SKM-1 treated with dmso at 0.1 percent for 144 hours (cell line): ENCODE results near the gene PNPLA7.
"Not testable (repeated sequence)": the region's sequence is repeated elsewhere in the genome, so short reads cannot be mapped to it uniquely, and the experiment has no call there.

Source experiments
- DNase-seq: peaks from one replicate; lab custom pipeline; 2025; ENCODE audit not compliant: unreplicated experiment; lab: John Stamatoyannopoulos, UW

Gene PNPLA7

DNA sequence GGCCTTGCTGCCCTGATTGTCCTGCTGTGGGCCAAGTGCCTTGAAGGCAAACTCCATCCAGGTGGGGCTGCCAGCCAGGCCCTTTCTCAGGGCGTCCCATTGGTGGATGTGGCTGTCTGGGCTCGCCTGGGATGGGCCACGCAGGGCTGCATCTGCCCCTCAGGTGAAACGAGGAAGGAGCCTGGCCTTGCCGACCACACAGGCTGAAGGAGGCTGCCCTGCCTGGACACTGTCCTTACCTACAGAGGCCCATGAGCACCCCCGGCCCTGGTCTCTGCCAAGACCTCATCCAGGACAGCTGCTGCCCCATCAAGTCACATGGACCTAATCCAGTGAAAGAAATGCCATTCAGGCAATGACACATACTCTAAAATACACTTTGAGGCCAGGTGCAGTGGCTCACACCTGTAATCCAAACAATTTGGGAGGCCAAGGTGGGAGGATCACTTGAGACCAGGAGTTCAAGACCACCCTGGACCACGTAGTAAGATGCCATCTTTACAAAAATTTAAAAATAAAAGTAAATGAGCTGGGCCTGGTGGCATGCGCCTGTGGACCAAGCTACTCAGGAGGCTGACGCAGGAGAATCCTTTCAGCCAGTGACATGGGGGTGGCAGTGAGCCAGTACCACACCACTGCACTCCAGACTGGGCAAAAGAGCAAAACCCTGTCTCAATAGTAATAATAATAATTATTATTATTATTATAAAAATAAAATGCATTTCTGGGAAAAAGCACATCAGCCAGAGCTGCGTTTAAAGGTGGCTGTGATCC is 33.9 kb downstream of the PNPLA7 start:
- DNase-seq, result no peak

DNA sequence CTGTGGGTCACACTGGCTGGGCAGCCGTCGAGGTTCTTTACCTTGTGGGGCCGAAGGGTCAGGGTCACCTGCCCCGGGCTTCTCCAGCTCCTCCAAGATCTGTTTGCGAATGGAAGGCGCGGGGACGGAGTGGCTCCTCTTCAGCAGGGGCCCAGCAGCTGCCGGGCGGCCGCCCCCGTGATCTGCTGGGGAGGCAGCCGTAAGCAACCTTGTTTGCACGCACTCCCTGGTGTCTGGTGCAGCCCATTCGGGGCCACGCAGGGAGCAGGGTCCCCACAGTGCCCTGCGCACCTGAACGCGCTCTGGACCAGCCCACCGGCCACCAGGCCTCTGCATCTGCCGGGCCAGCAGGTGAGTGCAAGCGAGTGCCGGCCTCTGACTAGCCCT is 34.9 kb downstream of the PNPLA7 start:
- no peak for DNase-seq

DNA sequence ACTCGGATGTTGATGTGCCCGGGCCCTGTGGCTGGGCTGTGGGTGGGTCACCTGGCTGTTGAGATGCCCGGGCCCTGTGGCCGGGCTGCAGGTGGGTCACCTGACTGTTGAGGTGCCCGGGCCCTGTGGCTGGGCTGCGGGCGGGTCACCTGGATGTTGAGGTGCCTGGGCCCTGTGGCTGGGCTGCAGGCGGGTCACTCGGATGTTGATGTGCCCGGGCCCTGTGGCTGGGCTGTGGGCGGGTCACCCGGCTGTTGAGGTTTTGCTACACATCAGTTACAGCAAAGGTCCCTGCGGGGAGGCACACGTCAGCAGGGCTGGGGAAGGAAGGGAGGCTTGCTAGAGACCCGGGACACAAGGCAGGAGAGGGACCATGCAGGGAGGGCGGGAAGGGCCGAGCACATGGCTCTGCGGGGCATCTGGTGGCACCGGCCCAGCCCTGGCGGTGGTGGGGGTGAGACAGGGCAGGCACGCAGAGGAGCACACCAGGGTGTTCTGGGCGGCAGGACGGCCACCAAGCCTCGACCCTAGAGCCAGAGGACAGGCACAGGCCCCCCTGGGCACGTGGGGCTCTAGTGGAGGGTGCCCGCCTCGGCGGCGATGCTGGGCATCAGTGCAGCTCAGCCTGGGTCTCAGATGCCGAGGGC is 35.4 kb downstream of the PNPLA7 start:
- no peak for DNase-seq

DNA sequence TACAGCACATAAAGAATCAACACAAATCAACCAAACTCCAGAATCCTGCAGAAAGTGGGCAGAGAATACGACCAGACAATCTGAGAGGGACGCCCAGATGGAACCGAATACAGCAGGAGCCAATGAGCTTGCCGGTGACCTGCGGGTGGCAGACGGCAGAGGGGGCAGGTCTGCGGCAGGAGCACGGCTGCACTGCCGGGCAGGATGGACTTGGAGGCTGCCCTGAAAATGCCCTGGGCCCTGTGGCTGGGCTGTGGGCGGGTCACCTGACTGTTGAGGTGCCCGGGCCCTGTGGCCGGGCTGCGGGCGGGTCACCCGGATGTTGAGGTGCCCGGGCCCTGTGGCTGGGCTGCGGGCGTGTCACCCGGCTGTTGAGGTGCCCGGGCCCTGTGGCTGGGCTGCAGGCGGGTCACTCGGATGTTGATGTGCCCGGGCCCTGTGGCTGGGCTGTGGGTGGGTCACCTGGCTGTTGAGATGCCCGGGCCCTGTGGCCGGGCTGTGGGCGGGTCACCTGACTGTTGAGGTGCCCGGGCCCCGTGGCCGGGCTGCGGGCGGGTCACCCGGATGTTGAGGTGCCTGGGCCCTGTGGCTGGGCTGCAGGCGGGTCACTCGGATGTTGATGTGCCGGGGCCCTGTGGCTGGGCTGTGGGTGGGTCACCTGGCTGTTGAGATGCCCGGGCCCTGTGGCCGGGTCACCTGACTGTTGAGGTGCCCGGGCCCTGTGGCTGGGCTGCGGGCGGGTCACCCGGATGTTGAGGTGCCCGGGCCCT is 36.2 kb downstream of the PNPLA7 start:
- DNase-seq, result not testable (repeated sequence)

DNA sequence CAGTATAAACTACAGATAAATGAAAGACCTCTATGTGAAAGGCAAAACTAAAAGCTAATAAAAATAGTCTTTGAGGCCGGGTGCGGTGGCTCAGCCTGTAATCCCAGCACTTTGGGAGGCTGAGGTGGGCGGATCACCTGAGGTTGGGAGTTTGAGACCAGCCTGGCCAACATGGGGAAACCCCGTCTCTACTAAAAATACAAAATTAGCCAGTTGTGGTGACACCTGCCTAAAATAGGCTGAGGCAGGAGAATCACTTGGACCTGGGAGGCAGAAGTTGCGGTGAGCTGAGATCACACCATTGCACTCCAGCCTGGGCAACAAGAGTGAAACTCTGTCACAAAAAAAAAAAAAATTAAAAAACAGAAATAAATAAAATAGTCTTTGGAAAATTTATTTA is 37.1 kb downstream of the PNPLA7 start:
- DNase-seq, result not testable (repeated sequence)

DNA sequence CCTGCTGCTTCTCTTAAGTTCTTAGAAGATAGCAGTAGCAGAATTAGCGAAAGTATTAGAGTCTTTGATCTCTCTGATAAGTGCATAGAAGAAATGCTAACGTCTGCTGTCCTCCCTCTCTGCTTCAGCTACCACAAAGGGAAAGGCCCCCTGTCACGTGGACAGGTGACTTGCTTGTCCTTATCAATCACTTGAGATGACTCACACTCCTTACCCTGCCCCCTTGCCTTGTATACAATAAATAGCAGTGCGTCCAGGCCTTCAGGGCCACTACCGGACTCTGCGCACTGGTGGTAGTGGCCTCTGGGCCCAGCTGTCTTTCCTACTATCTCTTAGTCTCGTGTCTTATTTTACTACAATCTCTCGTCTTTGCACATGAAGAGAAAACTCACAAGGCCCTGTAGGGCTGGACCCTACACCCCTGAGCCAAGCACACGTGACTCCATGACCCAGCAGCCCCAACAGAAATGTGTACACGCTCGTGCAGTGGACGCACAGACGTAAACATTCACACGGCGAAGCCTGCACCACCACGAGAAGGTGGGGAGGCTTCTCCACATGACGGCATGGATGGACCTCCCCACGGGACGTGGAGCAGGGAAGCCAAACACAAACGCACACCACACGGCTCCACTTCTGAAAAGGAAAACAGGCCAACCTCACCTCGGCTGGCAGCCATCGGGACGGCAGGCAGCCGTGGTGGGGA is 38.3 kb downstream of the PNPLA7 start:
- no peak for DNase-seq

DNA sequence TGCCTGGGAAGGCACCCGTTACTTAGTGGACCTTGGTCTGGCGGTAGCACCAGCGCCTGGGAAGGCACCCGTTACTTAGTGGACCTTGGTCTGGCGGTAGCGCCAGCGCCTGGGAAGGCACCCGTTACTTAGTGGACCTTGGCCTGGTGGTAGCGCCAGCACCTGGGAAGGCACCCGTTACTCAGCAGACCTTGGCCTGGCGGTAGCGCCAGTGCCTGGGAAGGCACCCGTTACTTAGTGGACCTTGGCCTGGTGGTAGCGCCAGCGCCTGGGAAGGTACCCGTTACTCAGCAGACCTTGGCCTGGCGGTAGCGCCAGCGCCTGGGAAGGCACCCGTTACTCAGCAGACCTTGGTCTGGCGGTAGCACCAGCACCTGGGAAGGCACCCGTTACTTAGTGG is 39.1 kb downstream of the PNPLA7 start:
- not testable (repeated sequence) for DNase-seq

DNA sequence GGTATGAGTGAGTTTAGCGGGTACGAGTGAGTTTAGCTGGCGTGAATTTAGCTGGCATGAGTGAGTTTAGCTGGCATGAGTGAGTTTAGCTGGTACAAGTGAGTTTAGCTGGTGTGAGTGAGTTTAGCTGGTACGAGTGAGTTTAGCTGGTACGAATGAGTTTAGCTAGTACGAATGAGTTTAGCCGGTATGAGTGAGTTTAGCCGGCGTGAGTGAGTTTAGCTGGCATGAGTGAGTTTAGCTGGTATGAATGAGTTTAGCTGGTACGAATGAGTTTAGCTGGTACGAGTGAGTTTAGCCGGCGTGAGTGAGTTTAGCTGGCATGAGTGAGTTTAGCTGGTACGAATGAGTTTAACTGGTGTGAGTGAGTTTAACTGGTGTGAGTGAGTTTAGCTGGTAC is 41.0 kb downstream of the PNPLA7 start:
- DNase-seq, result no peak

DNA sequence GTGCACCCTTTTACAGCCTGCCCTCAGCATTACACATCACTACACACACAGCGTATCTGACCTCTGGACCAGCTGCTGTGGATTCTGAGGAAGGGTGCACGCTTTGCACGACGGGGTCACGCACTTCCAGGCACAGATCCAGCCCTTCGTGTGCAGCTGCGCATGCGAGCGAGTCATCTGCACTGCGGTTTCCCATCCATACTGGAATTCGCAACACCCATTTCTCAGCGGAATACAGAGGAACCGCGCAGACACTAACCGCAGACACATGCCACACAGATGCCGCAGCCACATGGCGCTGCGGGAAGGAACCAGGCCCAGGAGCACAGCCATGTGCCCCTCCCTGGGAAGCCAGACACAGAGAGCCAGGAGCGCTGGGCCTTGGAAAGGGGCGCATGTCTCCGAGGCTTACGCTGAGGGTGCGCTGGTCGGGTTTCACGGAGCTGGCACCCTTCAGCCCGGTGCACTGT is 43.5 kb downstream of the PNPLA7 start:
- DNase-seq, result no peak

DNA sequence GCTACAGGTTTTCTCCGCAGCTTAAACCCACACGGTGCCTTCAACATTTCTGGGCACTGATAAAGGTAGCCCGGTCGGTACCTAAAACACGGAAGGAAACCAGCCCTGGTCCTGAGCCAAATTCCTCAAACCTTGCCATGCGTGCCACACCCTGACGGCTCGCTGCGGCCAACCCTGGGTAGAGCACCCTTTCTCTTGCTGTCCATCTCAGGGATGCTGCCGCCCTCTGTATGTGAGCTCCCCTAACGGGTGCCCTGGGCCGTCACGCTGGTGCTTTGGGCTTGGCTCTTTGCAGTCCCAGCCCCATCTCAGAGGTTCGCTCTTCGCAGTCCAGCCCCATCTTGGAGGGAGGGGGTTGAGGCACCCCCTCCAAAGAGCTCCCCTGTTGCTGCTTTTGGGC is 43.9 kb downstream of the PNPLA7 start:
- DNase-seq, result no peak

DNA sequence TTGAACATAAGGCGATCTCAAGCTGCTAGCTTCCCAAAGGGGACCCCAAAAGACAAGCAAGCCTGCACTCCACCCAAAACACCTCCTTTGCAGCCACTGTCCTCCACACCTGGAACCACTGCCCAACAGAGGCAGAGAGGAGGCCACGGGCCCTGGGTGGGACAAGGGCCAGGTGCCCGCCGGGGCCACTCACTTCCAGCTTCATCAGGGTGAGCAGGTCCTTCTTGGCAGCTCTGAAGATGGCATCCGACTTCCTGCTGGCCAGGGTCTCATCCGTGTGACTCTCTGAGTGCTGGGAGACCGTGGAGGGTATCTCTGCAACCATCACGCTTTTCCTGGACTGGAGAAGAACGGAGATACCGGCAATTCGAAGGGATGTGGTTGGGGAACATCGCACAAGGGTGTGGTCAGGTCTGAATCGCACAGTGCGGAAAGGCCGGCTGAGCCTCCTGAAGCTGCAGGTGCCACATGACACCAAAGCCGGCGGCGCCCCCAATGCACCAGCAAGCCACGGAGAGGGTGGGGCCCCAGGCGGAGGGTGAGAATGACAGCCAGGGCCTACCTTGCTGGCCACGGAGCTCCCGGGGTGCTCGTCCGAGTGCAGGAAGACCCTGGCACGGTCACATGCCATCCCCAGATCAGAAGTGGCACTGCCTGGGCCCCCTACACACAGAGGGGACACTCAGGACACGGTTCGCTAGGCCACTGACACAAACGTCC is 44.6 kb downstream of the PNPLA7 start:
- no peak for DNase-seq

DNA sequence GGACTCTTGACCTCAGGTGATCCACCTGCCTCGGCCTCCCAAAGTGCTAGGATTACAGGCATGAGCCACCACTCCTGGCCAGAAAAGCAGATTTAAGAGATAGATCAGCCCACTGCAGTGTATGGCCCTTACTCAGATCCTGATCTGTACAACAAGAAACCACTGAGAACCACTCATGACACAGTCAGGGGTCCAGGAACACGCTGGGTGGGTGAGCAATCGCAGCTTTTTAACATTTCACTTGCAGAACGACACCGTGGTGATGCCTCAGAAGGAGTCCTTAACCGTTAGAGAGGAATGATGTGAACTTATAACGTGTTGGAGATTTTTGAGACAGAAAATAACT is 45.8 kb downstream of the PNPLA7 start:
- no peak for DNase-seq

DNA sequence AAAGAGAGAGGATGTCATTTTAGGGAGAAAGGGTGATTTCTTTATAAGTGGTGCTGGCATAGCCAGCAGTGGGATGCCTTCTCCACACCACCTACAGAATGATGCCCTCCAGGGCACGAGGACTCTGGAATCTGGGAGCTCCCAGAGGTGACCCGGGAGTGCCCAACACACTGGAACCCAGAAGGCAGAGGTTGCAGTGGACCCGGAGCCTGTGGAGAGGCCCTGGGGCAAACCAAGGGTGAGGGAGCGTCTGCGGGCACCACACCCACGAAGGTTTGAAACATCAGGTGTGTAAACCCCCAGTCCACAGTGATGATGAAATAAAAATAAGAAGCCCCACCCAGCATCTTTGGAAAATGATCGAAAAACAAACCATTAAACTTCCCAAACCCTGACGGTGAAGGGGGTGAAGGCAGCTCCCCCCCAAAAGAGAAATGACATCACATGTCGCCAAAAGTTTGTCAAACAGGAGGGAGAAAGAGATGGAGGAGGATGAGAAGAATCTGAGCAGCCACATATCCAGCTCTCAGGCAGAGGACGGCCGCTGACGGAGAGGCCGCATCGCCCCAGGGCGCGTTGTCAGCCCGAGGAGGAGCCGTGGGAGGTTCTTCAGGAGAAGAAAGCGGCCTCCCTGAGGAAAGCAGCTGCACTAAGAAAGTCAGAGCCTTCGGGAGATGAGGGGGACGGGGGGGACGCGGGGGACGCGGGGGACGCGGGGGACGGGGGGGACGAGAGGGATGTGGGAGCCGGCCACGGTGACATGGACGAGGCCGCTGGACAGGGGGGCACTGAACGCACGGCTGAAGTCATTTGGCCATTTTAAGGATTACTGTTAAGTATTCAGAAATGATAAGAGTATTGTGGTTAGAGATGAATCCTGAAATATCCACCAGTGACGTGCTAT is 47.9 kb downstream of the PNPLA7 start:
- DNase-seq, result no peak

DNA sequence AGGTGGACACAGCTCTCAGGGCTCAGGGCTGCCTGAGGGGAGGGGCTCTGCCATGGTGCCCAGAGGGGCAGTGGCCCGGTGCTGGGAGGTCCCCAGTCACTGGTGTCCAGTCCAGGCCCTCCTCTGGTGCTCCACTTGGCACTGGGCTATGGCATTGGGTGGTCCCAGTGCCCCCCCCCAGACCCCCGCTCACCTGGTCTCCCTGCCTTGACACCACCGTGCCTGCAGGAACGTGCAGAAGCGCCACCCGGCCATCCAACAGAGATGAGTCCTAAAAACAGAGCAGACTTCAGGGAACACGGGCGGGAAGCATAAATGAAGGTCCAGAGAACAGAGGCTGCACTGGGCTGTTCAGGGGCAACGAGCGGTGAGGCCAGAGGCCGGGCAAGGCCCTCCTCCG is 48.7 kb downstream of the PNPLA7 start:
- no peak for DNase-seq

DNA sequence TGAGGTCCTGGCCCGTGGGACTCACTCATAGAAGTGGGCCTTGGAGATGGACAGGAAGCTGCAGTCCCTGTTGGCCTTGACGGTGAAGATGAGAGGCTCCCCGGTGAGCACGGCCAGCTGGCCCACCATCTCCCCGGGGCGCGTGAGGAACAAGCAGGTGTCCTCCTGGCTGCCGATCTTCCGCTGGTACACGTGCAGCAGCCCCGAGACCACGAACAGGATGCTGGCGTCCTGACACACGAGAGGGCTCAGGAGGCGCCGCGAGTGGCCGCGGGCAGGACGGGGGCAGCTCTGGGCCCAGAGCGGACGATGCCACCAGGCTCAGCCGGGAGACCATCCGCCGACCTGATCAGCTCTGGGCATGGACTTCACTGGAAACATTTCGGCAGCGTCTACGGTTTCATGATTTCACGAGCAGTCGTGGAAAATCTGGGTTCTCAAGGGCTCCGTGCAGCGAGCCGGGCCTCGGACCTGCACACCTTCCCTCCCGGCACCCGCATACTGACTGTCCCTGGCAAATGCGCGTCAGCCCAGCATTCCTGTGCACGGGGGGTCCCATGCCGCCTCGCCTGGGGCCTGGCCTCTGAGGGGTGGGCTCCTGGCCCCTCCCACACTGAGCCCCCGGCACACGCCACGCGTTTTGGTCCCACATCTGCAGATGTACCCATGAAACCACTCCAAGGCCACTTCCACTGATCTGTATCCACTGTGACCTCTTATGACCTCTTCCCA is 49.4 kb downstream of the PNPLA7 start:
- no peak for DNase-seq

DNA sequence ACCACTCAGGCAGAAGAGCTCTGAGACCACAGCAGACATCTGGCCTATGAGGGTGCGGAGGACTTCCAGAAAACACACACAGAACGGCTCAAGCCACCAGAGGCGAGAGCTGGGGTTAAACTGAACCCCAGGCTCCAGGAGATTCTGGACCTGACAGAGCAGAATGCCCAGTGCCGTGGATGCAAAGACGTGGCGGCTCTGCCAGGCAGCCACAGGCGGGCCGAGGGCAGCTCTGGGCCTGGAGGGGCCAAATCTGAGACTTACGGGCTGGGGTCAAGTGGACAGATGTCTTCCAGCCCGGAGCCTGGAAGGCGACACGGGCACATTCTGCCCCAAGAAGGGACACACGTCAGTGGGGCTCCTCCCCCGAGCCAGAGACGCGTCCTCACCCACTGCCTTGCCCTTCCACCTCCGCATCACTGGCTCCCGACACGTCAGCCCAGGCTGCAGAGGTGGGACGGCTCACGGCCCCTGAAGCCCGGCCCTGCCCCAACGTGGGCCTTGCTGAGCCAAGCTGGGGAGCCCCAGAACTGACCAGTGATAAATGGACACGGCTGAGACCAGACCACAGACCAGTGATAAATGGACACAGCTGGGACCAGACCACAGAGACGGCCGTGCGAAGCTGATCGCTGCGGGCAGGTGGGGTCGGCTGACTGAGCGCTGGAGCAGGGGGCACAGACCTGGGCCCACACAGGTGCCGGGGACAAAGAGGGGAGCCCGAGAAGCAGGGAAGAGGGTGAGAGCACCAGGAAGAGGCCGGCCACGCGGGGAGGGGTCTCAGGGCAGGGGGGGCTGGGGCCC is 50.1 kb downstream of the PNPLA7 start:
- no peak for DNase-seq

DNA sequence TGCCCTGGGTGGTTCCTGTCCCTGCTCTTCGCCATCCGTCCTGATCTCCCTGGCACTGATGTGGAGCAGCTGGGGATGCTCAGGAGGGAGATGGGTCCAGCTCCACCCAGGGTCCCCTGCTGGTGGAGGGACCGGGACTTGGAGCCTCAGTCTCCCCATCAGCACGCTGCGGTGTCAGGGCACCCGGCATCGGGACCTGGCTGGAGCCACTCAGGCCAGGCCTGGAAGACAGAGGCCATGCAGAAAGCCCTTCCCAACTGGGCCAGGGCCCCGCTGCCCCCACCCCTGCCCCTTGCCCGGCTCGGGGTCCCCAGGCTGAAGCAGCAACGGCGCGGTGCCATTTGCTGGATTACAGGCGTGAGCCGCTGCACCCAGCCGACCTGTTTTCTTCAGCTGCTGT is 50.8 kb downstream of the PNPLA7 start:
- no peak for DNase-seq

DNA sequence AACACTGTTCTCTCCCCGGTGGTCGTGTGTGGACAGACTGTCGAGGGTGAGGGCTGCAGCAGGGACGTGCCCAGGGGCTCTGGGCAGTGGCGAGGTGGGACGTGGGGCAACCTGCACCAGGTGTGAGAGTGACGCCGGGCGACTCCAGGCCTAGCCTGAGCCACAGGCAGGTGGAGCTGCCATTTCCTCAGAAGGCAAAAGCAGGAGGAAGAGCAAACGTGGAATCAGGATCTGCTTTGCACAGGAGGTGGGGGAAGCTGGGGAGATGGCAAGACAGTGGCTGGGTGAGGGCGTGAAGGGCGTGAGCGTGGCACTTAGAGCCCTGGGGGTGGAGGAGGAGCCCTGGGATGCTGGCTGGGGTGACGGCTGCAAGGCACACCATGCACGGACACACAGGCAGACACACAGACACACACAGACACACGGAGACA is 51.5 kb downstream of the PNPLA7 start:
- DNase-seq, result no peak
